ENCODE measurements around the gene PTPRN2. TPM values are rescaled to one million over a fixed set of nuclear protein-coding genes. Genes with fewer than 3 reads are reported as not detected.

The PTPRN2 gene
- total RNA-seq, 1 donor from 2014 or later = 32.2 TPM

DNA sequence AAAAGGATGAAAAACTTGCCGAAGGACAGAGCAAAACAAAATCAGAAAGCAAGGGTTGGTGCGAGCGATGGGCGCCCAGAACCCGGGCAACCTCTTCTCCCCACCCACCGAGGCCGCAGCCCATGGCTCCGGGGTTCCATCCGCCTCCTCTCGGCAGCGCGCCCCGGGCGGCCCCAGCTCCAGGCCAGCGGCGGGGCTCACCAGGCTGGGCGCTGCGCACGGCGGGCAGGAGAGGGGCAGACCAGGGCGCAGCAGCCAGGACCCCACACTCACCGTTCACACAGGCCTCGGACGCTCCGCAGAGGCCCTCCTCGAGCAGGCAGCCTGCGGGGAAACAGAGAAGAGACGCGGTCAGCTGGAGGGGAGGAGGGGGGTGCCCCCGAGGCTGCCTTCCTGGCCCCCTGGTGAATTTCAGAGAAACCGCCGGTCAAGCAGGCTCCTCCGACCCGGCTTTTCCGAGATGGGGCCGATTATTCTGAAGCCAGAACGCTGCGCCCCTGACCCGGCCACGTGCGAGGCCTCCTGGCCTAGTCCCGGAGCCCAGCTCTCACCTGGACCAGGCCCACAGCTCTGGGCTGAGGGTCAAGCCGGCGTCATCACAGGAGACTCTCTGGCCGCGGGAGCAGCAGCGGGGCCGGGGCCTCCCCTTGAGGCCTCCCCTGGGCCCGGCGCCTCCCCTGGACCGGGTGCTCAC is 98.0 kb downstream of the PTPRN2 start:
- no peaks in the 10 kb centered on the region for H3K9me3 Mint-ChIP-seq
- H3K27me3 Mint-ChIP-seq (ENCODE audit: low read depth) = peaks cover under 1% of the 10 kb centered on the region
- no peak overlapping the region for H3K27ac Mint-ChIP-seq (ENCODE audit: unreplicated experiment)
- no peak for DNase-seq (ENCODE audit: low read depth, low spot score)
- no peaks in the 10 kb centered on the region for H3K36me3 Mint-ChIP-seq (ENCODE audit: low read depth)
- no peak overlapping the region for H3K4me3 Mint-ChIP-seq
- TF ChIP-seq CTCF (conservative IDR thresholded peaks at IDR 0.05) = no peak
- H3K4me1 Mint-ChIP-seq = peaks cover 7% of the 10 kb centered on the region

GRCh38 chr7:158488181-158488971 is 99.2 kb downstream of the PTPRN2 start:
- TF ChIP-seq CTCF (conservative IDR thresholded peaks at IDR 0.05) = no peak
- H3K27me3 Mint-ChIP-seq (ENCODE audit: low read depth) = no peaks in the 10 kb centered on the region
- DNase-seq (ENCODE audit: low read depth, low spot score) = no peak
- no peaks in the 10 kb centered on the region for H3K9me3 Mint-ChIP-seq
- no peak overlapping the region for H3K4me3 Mint-ChIP-seq
- no peaks in the 10 kb centered on the region for H3K36me3 Mint-ChIP-seq (ENCODE audit: low read depth)
- H3K27ac Mint-ChIP-seq (ENCODE audit: unreplicated experiment) = no peak overlapping the region
- peaks cover 10% of the 10 kb centered on the region for H3K4me1 Mint-ChIP-seq

GRCh38 chr7:158487631-158488151 is 99.9 kb downstream of the PTPRN2 start:
- H3K4me1 Mint-ChIP-seq = peaks cover 16% of the 10 kb centered on the region
- H3K9me3 Mint-ChIP-seq = no peaks in the 10 kb centered on the region
- no peak for TF ChIP-seq CTCF (conservative IDR thresholded peaks at IDR 0.05)
- peak overlapping the region; percentile 30 for H3K27ac Mint-ChIP-seq (ENCODE audit: unreplicated experiment)
- no peak for DNase-seq (ENCODE audit: low read depth, low spot score)
- no peaks in the 10 kb centered on the region for H3K36me3 Mint-ChIP-seq (ENCODE audit: low read depth)
- no peak overlapping the region for H3K4me3 Mint-ChIP-seq
- no peaks in the 10 kb centered on the region for H3K27me3 Mint-ChIP-seq (ENCODE audit: low read depth)

DNA sequence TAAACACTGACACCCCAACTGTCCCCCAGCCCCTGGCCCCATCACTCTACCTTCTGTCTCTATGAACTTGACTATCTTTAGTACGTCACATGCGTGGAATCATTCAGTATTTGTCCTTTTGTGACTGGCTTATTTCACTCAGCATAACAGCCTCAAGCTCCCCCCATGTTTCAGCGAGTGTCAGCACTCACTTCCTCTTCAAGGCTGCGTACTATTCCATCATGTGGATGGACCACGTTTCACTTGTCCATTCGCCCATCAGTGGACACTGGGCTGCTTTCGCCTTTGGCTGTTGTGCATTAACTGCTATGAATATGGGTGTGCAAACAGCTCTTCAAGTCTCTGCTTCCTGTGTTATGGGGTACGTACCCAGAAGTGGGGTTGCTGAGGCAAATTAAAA is 100.7 kb downstream of the PTPRN2 start:
- H3K4me1 Mint-ChIP-seq = peaks cover 18% of the 10 kb centered on the region
- H3K9me3 Mint-ChIP-seq = no peaks in the 10 kb centered on the region
- no peaks in the 10 kb centered on the region for H3K27me3 Mint-ChIP-seq (ENCODE audit: low read depth)
- no peak overlapping the region for H3K27ac Mint-ChIP-seq (ENCODE audit: unreplicated experiment)
- H3K4me3 Mint-ChIP-seq = no peak overlapping the region
- no peak for DNase-seq (ENCODE audit: low read depth, low spot score)
- H3K36me3 Mint-ChIP-seq (ENCODE audit: low read depth) = no peaks in the 10 kb centered on the region
- no peak for TF ChIP-seq CTCF (conservative IDR thresholded peaks at IDR 0.05)

DNA sequence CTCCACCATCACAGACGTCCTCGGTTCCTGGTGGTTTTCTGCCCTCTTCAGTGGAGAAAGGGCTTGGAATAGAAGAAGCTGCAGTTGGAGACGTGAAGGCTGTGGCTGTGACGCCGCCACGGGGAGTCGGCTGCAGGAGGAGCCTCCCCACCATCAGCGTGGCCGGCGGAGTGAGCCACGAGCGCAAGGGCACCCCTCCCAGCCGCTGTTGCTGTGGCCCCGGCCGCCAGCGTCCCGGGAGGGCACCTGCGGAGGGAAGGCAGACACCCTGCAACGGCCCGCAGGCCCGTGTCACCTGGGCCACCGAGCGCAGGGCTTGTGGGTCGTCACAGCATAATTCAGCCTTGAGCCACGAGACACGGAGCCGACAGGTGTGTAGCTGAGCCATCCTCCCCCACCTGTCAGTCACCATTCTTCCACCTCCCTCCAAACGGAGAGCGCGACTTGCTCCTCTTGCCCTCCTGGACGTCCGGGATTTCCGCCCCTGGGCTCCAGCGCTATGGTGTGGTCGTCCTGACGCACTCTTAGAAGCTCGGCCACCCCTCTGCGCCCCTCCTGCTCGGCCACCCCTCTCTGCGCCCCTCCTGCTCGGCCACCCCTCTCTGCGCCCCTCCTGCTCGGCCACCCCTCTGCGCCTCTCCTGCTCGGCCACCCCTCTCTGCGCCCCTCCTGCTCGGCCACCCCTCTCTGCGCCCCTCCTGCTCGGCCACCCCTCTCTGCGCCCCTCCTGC is 102.7 kb downstream of the PTPRN2 start:
- no peak overlapping the region for H3K4me3 Mint-ChIP-seq

More for the DNA sequence above, 102.7 kb downstream of the PTPRN2 start:
- Mint-ChIP-seq H3K36me3 (ENCODE audit: low read depth) (no peaks in the 10 kb centered on the region), H3K27ac (ENCODE audit: unreplicated experiment) (no peak overlapping the region), H3K27me3 (ENCODE audit: low read depth) (no peaks in the 10 kb centered on the region), H3K9me3 (no peaks in the 10 kb centered on the region), H3K4me1 (peaks cover 21% of the 10 kb centered on the region)
- no peak for TF ChIP-seq CTCF (conservative IDR thresholded peaks at IDR 0.05)
- DNase-seq (ENCODE audit: low read depth, low spot score) = no peak
